GM21825 (cell line): ENCODE results near the gene STARD4.

Experiments
- ATAC-seq: cut with Tn5 transposase; IDR thresholded peaks from one replicate; pipeline ENCODE4 v1.9.1; 2021; ENCODE audit warnings: mild to moderate bottlenecking, moderate library complexity; ENCODE audit not compliant: unreplicated experiment

Gene STARD4

DNA sequence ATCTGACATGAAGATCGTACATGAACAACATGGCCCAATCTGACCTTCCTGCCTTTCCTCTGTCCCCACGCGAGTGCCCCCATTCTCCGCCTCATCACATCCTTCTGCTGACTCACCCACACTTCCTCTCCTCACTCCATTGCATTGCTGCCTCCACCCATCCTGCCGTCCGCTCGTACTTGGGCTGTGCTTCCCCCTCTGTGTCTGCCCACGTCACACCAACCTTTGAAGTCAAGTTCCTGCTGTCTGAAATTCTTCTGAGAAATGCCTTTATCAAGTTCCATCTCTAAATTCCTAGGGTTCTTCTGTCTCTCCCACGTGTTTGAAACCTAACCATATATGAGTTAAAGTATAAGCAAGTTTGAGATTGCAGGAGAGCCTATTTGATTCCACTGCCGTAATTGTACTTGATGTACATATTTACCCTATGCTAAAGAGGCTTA is 18.0 kb upstream of the STARD4 start:
- ATAC-seq: peak; percentile 94

DNA sequence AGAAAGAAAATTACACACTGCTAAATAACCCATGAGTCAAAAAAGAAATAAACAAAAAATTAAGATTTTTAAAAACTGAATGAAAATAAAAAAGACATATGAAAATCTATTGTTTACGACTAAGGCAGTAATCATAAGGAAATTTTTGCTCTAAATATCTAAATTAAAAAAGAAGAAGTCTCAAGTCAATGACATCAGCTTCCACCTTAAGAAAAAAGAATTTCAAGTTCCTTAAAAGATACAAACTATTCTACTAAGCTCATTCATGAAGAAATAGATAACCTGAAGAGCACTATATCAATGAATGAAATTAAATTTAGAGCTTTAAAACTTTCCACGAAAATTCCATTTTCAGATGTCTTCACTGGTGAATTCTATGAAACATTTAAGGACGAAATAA is 15.7 kb upstream of the STARD4 start:
- ATAC-seq: no peak

DNA sequence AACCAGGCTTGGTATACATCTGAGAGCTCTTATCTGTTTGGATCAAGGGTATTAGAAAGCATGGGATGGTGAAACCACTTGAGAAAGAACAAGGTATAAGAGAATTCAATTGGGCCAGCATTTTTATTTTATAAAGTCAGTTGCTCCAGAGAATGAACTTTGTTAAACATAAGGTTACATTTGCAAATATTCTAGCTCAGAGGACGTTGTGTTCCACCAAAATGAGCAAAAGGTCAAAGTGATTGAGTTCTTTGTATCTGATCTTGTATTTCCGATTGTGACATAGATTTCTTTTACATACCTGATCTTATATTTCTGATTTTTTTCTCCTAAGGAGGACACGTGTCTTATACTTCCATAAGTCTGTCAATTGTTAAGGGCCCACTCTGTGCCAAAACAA is 8.6 kb upstream of the STARD4 start:
- ATAC-seq: no peak

DNA sequence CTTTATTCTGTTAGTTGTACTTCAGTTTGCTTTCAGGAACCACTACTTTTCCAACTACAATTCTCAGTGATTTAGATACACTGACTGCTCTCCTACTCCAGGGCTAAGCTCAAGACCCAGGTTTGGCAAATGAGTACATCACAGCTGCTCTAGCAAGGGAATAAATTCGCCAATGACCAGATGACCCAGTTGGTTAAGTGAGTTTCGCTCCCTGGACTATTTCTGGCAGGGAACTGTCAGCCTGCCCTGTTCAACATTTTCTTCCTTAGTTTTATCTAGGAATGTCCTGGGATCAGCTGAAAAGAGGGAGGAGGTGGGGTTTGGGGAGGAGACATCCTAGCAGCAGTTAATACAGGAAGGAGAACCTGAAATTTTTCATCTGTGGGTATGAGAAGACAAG is 6.4 kb upstream of the STARD4 start:
- ATAC-seq: no peak

DNA sequence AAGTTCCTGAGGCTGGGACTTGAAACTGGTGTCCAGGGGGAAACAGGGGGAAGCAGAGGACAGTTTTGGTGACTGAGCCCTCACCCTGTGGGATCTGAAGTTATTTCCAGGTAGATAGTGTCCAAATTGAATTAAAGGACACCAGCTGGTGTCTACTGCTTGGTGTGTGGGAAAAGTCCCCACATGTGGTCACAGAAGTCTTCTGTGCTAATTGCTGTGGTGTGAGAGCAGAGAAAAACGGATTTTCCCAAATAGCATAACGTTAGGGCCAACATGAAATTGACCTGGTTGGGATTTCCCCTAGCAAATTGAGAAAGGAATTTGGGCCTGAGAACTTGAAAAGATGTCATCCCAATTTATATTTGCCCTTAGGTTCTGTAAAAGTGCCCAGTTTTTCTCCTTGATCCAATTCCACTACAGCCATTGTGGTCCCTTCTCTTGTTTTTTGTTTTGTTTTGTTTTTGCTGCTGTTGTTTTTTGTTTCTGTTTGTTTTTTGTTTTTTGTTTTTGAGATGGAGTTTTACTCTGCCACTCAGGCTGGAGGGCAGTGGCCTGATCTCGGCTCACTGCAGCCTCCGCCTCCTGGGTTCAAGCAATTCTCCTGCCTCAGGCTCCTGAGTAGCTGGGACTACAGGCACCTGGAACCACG is 5.6 kb upstream of the STARD4 start:
- ATAC-seq: no peak

DNA sequence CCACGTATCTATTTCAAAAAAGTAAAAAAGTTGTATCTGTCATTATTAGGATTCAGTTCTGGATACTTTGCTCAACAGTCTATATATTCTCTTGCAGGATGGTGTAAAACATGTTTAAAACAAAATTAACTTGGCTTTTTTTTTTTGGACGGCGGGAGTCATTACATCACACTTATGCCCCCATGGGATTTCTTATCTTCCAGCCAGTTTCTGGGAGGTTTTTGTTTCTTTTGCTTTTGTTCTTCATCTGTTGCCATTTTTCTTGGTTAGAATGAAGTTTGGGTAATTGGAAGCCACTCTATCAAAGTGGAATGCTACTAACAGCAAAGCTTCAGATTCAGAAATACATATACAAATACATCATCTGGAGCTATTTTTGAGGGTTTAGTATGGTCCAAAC is 1.8 kb upstream of the STARD4 start:
- no peak for ATAC-seq

DNA sequence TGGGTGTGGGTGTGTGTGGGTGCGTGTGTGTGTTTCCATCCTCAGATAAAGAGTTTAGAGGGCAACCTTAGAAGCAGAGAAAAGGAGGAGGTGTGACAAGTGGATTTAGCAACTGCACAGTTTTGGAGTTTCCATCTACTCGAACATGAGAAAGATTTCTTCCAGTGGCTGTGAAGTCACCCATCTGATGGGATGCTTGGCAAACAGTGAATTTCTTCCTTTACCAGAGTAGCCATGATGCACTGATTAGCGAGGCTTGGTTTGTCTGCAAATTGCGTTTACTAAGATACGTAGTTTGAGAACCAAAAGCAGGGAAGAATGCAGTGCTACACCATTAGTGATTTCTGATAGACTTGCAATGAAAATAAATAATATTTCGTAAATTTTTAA is 791 bp upstream of the STARD4 start:
- no peak for ATAC-seq

DNA sequence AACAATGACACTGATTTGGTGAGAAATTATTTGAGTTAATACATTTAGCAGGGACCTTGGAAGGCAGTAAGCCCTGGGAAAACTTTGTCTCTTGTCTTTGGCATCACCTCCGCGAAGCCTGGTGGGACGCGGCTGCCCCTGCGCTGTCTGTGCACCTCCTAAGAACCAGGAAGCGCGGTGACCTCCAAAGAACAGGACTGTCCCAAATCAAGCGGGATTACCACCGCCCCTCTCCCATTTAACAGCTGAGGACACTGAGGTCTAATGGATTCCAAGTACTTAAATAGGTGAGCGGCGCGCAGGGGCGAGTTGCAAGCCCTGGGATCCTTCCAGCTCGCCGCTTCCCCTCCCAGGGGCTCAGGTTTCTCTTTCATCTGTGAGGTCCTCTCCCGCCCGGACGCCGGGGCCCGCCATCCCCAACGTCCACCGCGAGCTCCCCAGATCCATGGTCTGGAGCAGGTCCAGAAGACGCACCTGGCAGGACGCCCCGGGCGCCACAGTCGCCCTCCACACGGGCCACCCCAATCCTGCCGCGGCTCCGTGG is 432 bp downstream of the STARD4 start:
- ATAC-seq: peak; percentile 17

DNA sequence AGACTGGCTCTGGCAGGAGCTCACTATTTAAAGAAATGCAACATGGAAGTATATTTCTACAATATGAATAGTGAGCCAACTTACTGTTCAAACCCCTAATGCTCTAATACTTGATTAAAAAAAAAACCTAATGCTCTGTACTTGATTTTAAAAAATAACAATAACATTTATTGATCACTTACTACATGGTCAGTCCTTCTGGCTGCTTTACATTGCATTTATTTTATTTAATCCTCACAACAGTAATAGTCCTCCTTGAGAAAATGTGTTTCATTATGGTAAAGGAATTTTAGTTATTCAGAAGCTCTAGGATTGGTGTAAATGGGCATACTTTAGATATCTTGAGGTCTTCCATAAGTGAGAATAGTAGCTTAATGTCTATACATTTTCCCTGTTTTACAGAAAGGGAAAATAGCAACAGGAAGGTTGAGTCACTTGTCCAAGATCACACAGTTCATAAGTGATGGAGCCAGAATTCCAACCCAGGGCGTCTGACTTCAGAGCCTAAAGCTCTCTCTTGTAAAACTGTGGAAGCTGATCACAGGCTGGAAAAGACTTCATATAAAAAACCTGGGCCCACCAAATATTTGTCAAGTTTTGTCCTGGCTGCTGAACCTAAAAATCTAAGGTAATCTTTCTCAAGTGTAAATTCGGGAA is 1.0 kb downstream of the STARD4 start:
- no peak for ATAC-seq

DNA sequence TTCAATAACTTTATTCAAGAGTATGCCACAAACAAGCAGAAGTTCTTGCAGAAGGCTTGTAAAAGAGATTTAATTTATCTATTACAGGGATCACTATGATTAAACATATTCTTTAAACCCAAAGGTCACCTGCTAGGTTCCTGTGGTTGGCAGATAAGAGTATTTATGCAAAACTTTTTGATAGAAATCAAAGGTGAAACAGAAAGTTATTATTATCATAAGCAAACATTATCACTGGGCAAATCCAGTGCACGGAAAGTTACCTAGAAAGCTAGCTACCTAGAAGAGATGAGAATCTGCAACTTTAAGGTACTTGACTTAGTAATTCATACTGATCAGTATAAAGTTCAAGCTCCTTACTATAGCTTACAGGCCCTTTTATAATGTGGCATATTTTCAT is 3.2 kb downstream of the STARD4 start:
- no peak for ATAC-seq

DNA sequence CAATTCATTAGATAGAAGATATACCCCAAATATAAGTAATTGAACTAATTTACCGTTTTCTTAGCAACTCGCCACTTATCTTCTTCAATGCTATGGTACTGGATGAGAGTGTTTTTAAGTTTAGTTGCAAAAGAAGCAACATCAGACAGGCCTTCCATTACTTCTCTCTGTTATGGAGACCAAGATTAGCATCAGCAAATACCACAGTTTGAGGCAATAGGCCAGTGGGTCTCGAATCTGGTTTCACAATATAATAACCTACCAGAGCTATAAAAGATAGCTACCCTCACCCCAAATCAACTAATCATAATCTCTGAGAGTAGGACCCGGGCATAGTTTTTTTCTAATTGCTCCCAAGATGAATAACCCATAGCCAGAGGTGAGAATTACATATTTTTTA is 5.1 kb downstream of the STARD4 start:
- ATAC-seq: no peak

DNA sequence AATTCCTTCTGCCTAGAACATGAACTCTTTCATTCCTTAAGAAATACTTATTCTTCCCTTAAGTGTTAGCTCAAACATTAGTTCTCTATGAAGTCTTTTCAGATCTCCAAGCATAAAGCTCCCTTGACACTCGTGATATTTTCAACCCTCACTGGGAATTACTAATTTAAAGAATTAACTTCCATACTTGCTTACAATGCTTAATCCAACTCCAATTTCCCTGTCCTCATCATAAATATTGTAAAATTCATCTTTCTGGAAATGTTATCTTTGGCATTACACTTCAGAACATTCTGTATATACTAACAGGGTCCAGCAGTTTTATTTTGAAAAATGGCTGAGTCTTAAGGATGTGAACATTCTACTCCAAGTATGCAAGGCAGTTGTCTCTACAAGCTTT is 7.2 kb downstream of the STARD4 start:
- ATAC-seq: no peak

DNA sequence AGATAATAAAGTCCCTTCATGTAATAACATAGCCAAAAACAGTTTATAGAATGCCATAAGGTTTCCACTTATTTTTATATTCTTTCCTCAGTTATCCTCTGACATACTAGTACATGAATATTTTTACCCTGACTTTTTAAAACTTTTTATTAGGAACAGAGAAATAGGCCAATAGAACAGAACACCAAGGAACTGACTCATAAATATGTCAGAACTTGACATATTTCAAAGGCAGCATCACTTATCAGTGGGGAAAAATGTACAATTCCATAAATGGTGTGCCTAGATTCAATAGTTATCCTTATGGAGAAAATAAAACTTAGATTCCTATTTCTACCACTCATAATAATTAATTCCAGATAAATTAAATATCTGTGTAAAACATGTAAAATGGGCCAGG is 9.4 kb downstream of the STARD4 start:
- ATAC-seq: no peak

DNA sequence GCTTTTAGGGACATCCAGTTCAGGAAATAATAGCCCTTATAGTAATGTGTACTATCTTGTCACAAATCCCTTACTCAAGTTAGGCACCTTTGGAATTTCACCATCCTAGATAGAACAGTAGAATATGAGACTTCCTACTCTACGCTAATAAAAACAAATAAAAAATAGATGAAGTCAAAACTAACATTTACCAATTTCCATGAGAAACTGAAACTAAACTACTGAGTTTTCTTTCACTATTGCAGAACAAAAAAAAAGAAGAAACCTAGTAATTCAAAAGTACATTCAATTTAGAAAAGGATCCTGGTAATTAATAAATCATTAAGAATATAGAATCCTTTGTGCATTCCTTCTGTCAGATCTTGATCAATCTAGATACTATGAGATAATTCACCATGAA is 14.0 kb downstream of the STARD4 start:
- no peak for ATAC-seq

DNA sequence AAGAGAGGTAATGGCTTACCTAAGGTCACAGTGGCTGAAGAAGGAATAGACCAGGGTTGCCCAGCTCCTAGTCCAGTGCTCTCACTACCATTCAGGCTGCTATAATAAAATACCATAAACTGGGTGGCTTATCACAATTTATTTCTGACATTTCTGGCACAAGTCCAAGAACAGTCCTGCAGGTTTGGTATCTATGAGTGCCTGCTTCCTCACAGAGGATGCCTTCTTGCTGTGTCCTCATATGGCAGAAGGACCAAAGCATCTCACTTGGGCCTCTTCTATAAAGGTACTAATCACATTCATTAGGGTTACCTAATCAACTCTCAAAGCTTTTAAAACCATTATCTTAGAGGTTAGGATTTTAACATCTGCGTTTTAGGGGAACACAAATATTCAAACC is 17.2 kb downstream of the STARD4 start:
- no peak for ATAC-seq

DNA sequence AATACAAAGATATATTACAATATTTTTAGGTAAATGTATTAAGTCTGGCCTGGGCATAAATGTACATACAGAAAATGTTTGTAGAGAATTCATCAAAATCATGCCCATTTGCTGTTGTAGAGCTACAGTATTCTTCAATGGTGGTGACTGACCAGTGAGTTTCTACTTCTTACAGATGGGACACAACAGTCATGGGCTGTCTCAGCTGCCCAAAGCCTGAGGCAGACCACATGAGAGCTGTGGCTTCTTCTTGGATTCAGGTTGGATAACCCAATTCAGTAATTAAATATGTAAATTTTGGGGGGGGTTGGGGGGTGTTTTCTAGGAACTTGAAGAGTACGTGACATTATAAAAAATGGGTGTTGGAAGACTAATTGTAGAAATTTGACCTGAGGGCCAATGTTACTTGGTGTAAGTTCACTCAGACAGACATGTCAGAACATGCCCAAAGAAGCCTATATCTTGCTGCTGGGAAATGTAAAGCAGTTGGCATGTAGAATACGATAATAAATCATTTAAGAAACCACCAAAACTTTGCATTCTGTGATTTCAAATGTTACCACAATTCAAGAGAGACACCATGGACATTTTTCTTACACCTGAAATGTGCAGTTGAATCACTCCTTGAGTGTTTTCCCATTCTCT is 17.9 kb downstream of the STARD4 start:
- no peak for ATAC-seq

DNA sequence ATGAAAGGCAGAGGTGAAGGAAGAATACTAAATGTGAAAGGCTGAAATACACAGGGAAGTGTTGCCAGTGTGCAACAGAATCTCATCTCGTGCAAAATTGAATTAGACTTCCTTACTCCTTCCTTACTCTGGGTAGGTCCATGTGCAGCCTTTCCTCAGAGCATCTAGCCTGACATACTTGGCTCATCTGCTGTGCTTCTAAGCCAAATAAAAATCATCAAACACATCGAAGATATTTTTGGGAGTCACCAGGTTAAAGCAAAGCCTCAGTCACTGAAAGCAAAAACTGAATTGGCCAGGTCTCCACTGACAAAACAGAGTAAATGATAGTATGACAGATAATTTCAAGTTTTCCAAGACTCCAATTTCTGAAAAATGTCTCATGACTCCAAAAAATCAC is 19.3 kb downstream of the STARD4 start:
- no peak for ATAC-seq

DNA sequence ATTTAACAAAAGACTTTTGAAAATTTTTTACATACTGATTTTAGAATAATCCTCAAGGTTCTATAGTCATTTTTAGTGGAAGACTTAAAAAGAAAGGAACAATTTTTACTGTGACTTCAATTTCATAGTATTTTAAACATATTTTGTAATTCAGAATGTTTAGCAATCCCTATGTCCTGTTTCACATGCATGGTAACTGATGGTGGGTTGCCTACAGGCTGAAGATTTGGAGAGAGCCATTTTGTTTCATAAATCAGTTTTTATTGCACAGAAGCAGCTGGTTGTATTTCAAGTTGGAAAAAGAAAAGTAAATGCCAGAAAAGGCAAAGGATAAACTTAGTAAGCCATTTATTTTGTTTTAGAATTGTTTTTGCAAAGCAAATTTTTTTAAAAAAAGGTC is 24.0 kb downstream of the STARD4 start:
- no peak for ATAC-seq

DNA sequence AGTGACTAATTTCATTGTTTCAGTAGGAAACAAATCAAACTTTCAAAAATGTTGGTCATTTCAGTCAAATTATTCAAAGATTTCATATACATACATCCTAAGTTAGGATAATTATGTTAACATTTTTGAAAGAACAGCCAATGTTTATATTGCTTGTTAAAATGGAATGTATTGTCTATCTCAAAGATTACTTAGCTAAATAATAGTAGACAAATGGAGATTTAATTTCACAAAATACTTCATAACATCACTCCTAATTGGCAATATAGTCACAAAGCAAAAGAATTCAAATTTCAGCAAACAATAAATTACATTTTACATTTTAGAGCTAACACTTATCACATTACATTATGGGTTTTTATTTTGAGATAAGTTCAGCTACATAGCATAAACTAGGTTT is 25.4 kb downstream of the STARD4 start:
- ATAC-seq: no peak

DNA sequence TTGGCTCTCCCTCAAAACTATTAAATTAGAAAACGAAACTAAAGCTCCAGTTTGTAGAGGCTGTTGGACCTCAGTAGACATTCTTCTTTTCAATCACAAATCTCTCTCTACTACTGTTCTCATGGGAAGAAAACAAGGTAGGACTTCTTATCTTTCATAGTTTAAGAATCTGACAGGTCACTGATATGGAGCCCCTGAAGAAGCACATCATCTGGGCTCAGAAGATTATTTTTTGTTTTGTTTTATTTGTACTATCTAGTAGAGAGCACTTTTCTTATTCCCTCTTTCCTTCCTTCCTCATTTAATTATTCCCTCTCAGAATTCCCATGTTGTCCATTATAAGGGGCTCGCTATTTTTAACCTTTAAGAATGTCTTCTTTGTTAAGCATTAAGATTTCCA is 26.3 kb downstream of the STARD4 start:
- no peak for ATAC-seq

DNA sequence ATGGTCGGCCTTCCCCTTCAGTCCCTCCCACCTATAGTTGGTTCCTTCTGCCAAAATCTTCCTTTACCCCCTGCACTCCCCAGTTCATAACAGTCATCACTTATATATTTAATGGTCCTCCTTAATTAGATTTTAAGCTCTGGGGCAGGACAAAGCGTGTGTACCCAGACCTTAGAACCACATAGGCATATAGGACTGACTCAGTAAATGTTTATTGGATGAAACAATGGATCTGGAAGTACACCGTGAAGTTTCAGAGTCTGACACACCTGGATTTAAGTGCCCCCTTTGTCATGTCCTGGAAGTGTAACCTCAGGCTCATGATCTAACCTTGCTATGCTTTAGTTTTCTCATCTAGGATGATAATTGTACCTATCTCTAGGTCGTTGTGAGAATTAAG is 32.0 kb downstream of the STARD4 start:
- no peak for ATAC-seq

DNA sequence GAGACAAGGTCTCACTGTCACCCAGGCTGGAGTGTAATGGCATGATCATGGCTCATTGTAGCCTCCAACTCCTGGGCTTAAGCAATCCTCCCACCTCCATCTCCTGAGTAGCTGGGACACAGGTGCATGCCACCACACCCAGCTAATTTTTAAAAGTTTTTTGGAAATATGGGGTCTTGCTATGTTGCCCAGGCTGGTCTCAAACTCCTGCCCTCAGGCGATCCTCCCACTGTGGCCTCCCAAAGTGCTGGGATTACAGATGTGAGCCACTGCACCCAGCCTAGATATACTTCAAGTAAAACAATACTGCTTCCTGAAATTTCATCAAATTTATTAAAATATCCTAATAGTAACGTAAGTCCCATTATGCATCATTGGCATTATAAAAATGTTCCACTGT is 33.4 kb downstream of the STARD4 start:
- no peak for ATAC-seq
